ENCODE data around the gene SLC38A10. TPM values are rescaled to one million over a fixed set of nuclear protein-coding genes. Genes with fewer than 3 reads are reported as not detected.

SLC38A10 gene
- total RNA-seq, 1 donor from 2014 or later = 116 TPM

DNA sequence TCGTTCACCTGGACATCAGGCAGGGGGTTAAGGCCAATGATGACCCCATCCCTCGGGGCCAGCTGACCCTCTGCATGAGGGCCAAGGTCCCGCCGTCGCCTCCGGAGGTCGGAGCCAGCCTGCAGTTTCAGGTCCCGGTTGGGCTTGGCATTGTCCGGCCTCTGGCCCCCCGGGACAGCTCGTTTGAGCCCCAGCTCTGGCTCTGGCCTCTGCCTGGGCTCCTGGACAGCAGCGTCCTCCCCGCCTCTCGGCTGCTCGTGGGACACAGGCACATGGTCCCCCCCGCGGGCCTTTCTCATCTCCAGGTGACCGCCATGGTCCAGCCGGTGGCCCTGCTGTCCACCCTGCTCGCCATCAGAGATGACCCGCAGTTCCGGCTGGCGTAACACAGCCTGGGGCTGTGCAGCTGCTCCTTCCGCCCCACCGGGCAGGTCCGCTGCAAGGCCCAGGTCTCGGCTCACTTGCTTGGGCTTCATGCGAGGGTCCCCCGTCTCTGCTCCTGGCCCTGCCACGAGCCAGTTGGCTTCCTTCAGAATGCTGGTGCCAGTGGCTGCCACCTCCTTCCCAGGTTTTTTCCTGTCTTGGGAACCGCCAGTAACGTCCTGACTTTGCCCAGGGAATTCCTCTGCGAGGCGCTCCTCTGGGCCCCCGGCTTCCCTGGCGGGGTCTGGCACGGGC is 49.3 kb downstream of the SLC38A10 start:
- DNase-seq (ENCODE audit: low spot score) = no peak
- Mint-ChIP-seq H3K9me3 (ENCODE audit: low read depth) (no peaks in the 10 kb centered on the region), H3K4me1 (ENCODE audit: low read depth) (peaks cover 7% of the 10 kb centered on the region), H3K27me3 (ENCODE audit: low read depth) (no peaks in the 10 kb centered on the region), H3K4me3 (ENCODE audit: unreplicated experiment) (no peak overlapping the region), H3K36me3 (ENCODE audit: low read depth) (peaks cover 3% of the 10 kb centered on the region), H3K27ac (ENCODE audit: unreplicated experiment) (no peak overlapping the region)
- TF ChIP-seq, protein P1, sequence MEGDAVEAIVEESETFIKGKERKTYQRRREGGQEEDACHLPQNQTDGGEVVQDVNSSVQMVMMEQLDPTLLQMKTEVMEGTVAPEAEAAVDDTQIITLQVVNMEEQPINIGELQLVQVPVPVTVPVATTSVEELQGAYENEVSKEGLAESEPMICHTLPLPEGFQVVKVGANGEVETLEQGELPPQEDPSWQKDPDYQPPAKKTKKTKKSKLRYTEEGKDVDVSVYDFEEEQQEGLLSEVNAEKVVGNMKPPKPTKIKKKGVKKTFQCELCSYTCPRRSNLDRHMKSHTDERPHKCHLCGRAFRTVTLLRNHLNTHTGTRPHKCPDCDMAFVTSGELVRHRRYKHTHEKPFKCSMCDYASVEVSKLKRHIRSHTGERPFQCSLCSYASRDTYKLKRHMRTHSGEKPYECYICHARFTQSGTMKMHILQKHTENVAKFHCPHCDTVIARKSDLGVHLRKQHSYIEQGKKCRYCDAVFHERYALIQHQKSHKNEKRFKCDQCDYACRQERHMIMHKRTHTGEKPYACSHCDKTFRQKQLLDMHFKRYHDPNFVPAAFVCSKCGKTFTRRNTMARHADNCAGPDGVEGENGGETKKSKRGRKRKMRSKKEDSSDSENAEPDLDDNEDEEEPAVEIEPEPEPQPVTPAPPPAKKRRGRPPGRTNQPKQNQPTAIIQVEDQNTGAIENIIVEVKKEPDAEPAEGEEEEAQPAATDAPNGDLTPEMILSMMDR (IDR thresholded peaks at IDR 0.05) = no peak

DNA sequence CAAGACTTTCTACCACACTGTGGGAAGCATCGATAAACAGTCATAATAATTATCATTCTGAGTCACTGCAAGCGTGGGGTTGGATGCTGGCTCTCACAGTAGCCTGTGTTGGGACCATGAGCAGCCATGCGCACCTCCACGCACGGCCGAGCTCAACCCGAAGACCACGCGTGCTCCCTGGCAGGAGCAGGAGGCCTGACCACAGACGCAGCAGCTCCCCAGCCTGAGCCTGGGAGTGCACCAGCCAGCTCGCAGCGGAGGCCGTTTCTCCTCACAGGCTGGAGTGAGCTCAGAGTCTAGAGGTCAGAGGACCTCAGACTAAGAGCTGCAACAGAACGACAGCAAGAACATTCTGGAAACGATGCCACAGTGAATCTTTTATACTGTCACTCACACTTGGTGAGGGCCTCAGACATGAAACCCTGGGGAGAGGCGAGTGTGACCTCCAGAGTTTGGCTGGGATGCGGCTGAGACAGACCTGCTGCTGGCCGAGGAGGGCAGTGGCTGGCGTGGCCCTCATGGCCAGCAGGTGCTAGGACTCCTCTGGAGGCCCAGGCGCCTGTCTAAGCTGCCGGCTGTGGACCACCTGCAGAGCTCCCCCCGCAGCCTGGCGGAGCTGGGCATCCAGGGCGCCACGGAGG is 50.0 kb downstream of the SLC38A10 start:
- H3K4me3 Mint-ChIP-seq (ENCODE audit: unreplicated experiment) = no peak overlapping the region
- TF ChIP-seq, protein P1 (IDR thresholded peaks at IDR 0.05) = no peak
- peaks cover 1% of the 10 kb centered on the region for H3K36me3 Mint-ChIP-seq (ENCODE audit: low read depth)
- H3K27me3 Mint-ChIP-seq (ENCODE audit: low read depth) = no peaks in the 10 kb centered on the region
- no peak for DNase-seq (ENCODE audit: low spot score)
- H3K9me3 Mint-ChIP-seq (ENCODE audit: low read depth) = no peaks in the 10 kb centered on the region
- no peak overlapping the region for H3K27ac Mint-ChIP-seq (ENCODE audit: unreplicated experiment)
- peaks cover 12% of the 10 kb centered on the region for H3K4me1 Mint-ChIP-seq (ENCODE audit: low read depth)

DNA sequence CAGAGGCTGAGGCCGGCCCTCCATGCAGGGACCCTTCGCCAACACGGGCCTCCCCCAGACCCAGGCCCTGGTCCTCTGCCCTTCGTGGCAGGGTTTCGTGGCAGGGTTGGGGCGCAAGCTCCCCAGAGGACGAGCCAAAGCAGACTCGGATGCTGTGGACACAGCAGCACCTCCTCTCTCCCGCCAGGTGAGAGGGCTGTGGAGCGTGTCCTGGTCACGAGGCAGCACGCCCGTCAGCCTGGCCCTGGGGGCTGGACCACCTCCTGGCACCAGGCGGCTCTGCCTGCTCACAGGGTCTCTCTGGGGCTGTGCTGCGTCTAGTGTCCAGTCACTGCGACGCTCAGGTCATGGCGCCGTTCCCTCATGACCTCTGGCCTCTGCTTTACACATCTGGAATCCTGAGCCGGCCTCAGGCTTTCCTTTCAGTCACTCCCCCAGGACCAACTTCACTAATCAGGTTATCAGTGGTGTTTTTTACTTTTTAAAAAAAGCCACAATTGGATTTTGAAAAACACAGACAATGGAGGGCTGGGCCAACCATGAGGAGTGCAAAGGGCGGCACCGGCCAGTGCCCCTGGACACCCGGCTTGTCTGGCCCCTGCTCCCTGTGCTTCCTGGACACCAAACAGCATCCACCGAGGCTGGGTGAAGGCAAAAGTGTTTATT is 50.6 kb downstream of the SLC38A10 start:
- Mint-ChIP-seq H3K27me3 (ENCODE audit: low read depth) (no peaks in the 10 kb centered on the region), H3K27ac (ENCODE audit: unreplicated experiment) (no peak overlapping the region), H3K4me1 (ENCODE audit: low read depth) (peaks cover 18% of the 10 kb centered on the region), H3K36me3 (ENCODE audit: low read depth) (peaks cover 1% of the 10 kb centered on the region), H3K9me3 (ENCODE audit: low read depth) (no peaks in the 10 kb centered on the region), H3K4me3 (ENCODE audit: unreplicated experiment) (no peak overlapping the region)
- TF ChIP-seq, protein P1 (IDR thresholded peaks at IDR 0.05) = no peak
- no peak for DNase-seq (ENCODE audit: low spot score)

DNA sequence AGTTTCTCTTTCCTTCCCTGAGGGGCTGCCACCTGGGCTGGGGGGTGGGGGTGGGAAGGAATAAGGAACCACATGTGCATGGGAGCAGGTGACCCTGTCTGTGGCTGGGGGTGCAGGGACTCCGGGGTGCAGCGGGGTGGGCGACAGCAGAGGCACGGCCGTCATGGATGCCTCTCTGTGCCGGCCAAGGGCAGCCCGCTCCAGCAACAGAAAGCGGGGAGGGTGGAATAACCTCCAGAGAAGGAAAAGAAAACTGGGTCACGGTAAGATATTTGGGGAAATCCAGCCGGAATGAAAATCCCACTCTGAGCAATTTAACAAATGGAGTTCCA is 51.8 kb downstream of the SLC38A10 start:
- TF ChIP-seq, protein P1 (IDR thresholded peaks at IDR 0.05) = no peak
- no peaks in the 10 kb centered on the region for H3K27me3 Mint-ChIP-seq (ENCODE audit: low read depth)
- H3K9me3 Mint-ChIP-seq (ENCODE audit: low read depth) = no peaks in the 10 kb centered on the region
- peaks cover 1% of the 10 kb centered on the region for H3K36me3 Mint-ChIP-seq (ENCODE audit: low read depth)
- no peak overlapping the region for H3K4me3 Mint-ChIP-seq (ENCODE audit: unreplicated experiment)
- H3K4me1 Mint-ChIP-seq (ENCODE audit: low read depth) = peaks cover 18% of the 10 kb centered on the region
- no peak for DNase-seq (ENCODE audit: low spot score)
- H3K27ac Mint-ChIP-seq (ENCODE audit: unreplicated experiment) = no peak overlapping the region

DNA sequence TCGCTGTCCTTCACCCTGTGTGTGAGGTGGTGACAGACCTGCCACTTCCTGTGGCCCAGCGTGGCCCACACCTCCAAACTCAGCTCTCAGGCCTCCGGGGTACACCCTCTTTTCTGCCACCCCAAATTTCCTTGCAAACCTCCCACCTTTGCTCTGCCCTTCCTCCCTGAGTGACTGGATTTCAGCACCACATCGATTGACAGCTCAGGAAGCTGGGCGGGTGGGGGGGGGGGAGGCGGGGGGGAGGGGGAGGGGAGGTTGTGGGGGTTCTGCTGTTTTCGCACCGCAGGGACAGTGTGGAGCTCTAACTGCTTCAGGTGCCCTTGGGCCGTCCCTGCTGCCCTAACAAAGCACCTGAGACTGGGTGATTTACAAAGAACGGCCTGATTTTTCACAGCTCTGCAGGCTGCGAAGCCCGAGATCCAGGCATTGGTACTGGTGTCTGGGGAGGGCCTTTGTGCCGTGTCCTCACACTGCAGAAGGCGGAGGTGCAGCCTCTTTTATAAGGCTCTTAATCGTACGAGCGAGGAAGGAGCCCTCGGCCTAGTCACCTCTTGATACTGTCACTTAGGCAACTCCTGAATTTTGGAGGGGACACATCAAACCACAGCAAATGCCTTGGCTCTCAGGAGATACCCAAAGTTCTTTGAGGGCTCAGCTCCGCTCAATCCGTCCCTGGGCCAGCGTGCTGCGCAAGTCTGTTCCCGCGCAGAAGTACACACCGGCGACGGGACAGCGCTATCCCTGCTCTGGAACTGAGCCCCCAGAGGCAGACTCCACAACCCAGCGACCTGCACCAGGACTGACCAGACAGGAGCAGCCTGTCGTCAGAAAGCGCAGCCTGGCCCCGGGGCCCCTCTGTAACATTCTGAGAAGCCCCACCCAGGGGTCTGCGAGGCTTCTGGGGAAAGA is 52.4 kb downstream of the SLC38A10 start:
- Mint-ChIP-seq H3K4me3 (ENCODE audit: unreplicated experiment) (no peak overlapping the region), H3K36me3 (ENCODE audit: low read depth) (peaks cover 1% of the 10 kb centered on the region), H3K9me3 (ENCODE audit: low read depth) (no peaks in the 10 kb centered on the region), H3K27ac (ENCODE audit: unreplicated experiment) (no peak overlapping the region), H3K4me1 (ENCODE audit: low read depth) (peaks cover 23% of the 10 kb centered on the region), H3K27me3 (ENCODE audit: low read depth) (no peaks in the 10 kb centered on the region)
- TF ChIP-seq, protein P1 (IDR thresholded peaks at IDR 0.05) = no peak
- DNase-seq (ENCODE audit: low spot score) = no peak
